Measurements from ENCODE around the gene GPC6. TPM values are rescaled to one million over a fixed set of nuclear protein-coding genes. Genes with fewer than 3 reads are reported as not detected.

The GPC6 gene
- total RNA-seq, 1 donor from 2014 or later: 42.9 TPM

DNA sequence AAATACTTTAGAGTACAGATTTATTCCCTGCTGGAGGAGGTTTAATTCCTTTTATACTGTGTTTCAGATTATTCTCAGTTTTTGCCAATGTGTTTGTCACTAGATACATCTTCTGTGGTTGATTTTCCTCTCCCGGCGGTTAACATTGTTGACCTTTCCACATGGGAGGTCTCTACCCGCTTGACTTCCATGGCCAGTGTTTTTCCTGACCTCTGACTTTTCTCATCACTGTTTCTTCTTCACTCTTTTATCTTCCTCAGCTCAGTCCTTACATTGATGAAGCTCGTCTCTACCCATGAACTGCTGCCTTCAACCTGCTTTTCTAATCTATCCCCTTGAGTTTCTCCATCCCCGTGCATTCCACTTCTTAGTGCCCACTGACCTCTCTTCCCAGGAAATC is 517.4 kb downstream of the GPC6 start:
- Histone ChIP-seq H3K36me3 (no peaks in the 10 kb centered on the region), H3K27ac (no peak overlapping the region), H4K20me1 (ENCODE audit: low read depth) (no peaks in the 10 kb centered on the region), H2AFZ (replicated peaks) (no peak overlapping the region), H3K9ac (no peak overlapping the region), H3K4me3 (no peak overlapping the region), H3K79me2 (ENCODE audit: low read depth) (no peaks in the 10 kb centered on the region), H3K4me2 (no peak overlapping the region), H3K9me3 (ENCODE audit: low read depth) (no peaks in the 10 kb centered on the region), H3F3A (ENCODE audit: low read depth) (no peaks in the 10 kb centered on the region), H3K27me3 (no peaks in the 10 kb centered on the region), H3K4me1 (peaks cover 5% of the 10 kb centered on the region)
- Mint-ChIP-seq H3K27ac (no peak overlapping the region), H3K36me3 (no peaks in the 10 kb centered on the region), H3K4me3 (no peak overlapping the region), H3K9me3 (no peaks in the 10 kb centered on the region), H3K27me3 (ENCODE audit: insufficient read depth, low read depth) (no peaks in the 10 kb centered on the region), H3K4me1 (peaks cover 4% of the 10 kb centered on the region)
- TF ChIP-seq EZH2 (IDR thresholded peaks at IDR 0.05) (no peak), EZH2phosphoT487 (IDR thresholded peaks at IDR 0.05) (no peak), CTCF (IDR thresholded peaks at IDR 0.05) (no peak)
- DNase-seq (ENCODE audit: low spot score): no peak

- Histone ChIP-seq H4K20me1 (ENCODE audit: low read depth) (no peaks in the 10 kb centered on the region), H3K27me3 (no peaks in the 10 kb centered on the region), H3K9me3 (ENCODE audit: low read depth) (no peaks in the 10 kb centered on the region), H3K4me1 (peaks cover 5% of the 10 kb centered on the region), H3K36me3 (no peaks in the 10 kb centered on the region), H3K79me2 (ENCODE audit: low read depth) (no peaks in the 10 kb centered on the region), H3K27ac (no peak overlapping the region), H3K4me3 (no peak overlapping the region), H3K4me2 (no peak overlapping the region), H2AFZ (replicated peaks) (no peak overlapping the region), H3K9ac (no peak overlapping the region), H3F3A (ENCODE audit: low read depth) (no peaks in the 10 kb centered on the region)
- Mint-ChIP-seq H3K27me3 (ENCODE audit: insufficient read depth, low read depth) (no peaks in the 10 kb centered on the region), H3K27ac (no peak overlapping the region), H3K36me3 (no peaks in the 10 kb centered on the region), H3K4me1 (peaks cover 4% of the 10 kb centered on the region), H3K9me3 (no peaks in the 10 kb centered on the region), H3K4me3 (no peak overlapping the region)
- TF ChIP-seq CTCF (IDR thresholded peaks at IDR 0.05) (no peak), EZH2 (IDR thresholded peaks at IDR 0.05) (no peak), EZH2phosphoT487 (IDR thresholded peaks at IDR 0.05) (no peak)
- DNase-seq (ENCODE audit: low spot score): no peak
Observed at GRCh38 chr13:93744886-93745285, 518.3 kb downstream of the GPC6 start.

- Histone ChIP-seq H3K4me1 (peaks cover 5% of the 10 kb centered on the region), H3K79me2 (ENCODE audit: low read depth) (no peaks in the 10 kb centered on the region), H2AFZ (replicated peaks) (no peak overlapping the region), H4K20me1 (ENCODE audit: low read depth) (no peaks in the 10 kb centered on the region), H3K27me3 (no peaks in the 10 kb centered on the region), H3K27ac (no peak overlapping the region), H3F3A (ENCODE audit: low read depth) (no peaks in the 10 kb centered on the region), H3K9me3 (ENCODE audit: low read depth) (no peaks in the 10 kb centered on the region), H3K4me2 (no peak overlapping the region), H3K36me3 (no peaks in the 10 kb centered on the region), H3K4me3 (no peak overlapping the region), H3K9ac (no peak overlapping the region)
- DNase-seq (ENCODE audit: low spot score): no peak
- no peak overlapping the region for H3K27ac Mint-ChIP-seq
- no peaks in the 10 kb centered on the region for H3K9me3 Mint-ChIP-seq
- H3K27me3 Mint-ChIP-seq (ENCODE audit: insufficient read depth, low read depth): no peaks in the 10 kb centered on the region
- no peaks in the 10 kb centered on the region for H3K36me3 Mint-ChIP-seq
- peaks cover 4% of the 10 kb centered on the region for H3K4me1 Mint-ChIP-seq
- no peak overlapping the region for H3K4me3 Mint-ChIP-seq
- TF ChIP-seq EZH2phosphoT487 (IDR thresholded peaks at IDR 0.05) (no peak), EZH2 (IDR thresholded peaks at IDR 0.05) (no peak), CTCF (IDR thresholded peaks at IDR 0.05) (no peak)
Observed at GRCh38 chr13:93745884-93746283, 519.3 kb downstream of the GPC6 start.

Data from neural progenitor cell (in vitro differentiated cells).